ENCODE results near the gene IFT52. TPM values are rescaled to one million over a fixed set of nuclear protein-coding genes. Genes with fewer than 3 reads are reported as not detected.

The IFT52 gene
- polyA plus RNA-seq, 3 donors: 17.6 to 28.1 (median 24.1) TPM

- H3K9ac ChIP-seq (ENCODE audit: insufficient read depth, low read length, poor library complexity, severe bottlenecking): no peak overlapping the region
- intact Hi-C loops (cut with micrococcal nuclease): no loop called here
- Mint-ChIP-seq H3K4me1 (peaks cover 1% of the 10 kb centered on the region), H3K27ac (peak overlapping the region in 1 of 7 donors; percentile 2), H3K9me3 (peaks cover 0 to 1% (median 0%) of the 10 kb centered on the region in 7 donors), H3K27me3 (ENCODE audit: low read depth in 3 of 3) (no peaks in the 10 kb centered on the region), H3K36me3 (peaks cover 29 to 53% of the 10 kb centered on the region in 2 donors), H3K4me3 (no peak overlapping the region)
- no peak for TF ChIP-seq CTCF (IDR thresholded peaks at IDR 0.05)
- no peak overlapping the region for H3K27ac ChIP-seq (ENCODE audit: low read depth in 1 of 2, low read length in 2 of 2)
- 93% methylated on average over 13 of the region's 13 CpGs for whole genome bisulfite sequencing (ENCODE audit: insufficient coverage)
- H4K20me1 ChIP-seq (ENCODE audit: insufficient read depth, low read length): no peaks in the 10 kb centered on the region
- no peak overlapping the region for H2AFZ ChIP-seq (ENCODE audit: insufficient read depth, low read depth, low read length, poor library complexity, severe bottlenecking)
- no peak overlapping the region for H3K4me3 ChIP-seq (replicated peaks in 1 of 3; ENCODE audit: low read depth in 2 of 3, low read length in 3 of 3)
- H3K9me3 ChIP-seq (replicated peaks in 1 of 2; ENCODE audit: control insufficient read depth in 1 of 2, insufficient read depth in 1 of 2, low read length in 2 of 2): no peaks in the 10 kb centered on the region
- DNase-seq: no peak
- no peaks in the 10 kb centered on the region for H3K27me3 ChIP-seq (ENCODE audit: control insufficient read depth in 2 of 2, insufficient read depth in 2 of 2, low read length in 2 of 2)
- H3K4me2 ChIP-seq (replicated peaks; ENCODE audit: extremely low read depth, low read length, poor library complexity, severe bottlenecking): no peak overlapping the region
- no peaks in the 10 kb centered on the region for H3K4me1 ChIP-seq (ENCODE audit: control insufficient read depth in 1 of 2, insufficient read depth in 2 of 2, low read length in 2 of 2)
- H3K36me3 ChIP-seq (replicated peaks in 1 of 2; ENCODE audit: control insufficient read depth in 1 of 2, insufficient read depth in 2 of 2, low read length in 2 of 2): peaks cover 3 to 17% of the 10 kb centered on the region in 2 donors
- no peaks in the 10 kb centered on the region for H3K79me2 ChIP-seq (ENCODE audit: insufficient read depth, low read length)
Measured at GRCh38 chr20:43686820-43687219, 96.1 kb downstream of the IFT52 start.

GRCh38 chr20:43689165-43689564 is 98.4 kb downstream of the IFT52 start:
- no peak overlapping the region for H2AFZ ChIP-seq (ENCODE audit: insufficient read depth, low read depth, low read length, poor library complexity, severe bottlenecking)
- H3K4me2 ChIP-seq (replicated peaks; ENCODE audit: extremely low read depth, low read length, poor library complexity, severe bottlenecking): no peak overlapping the region
- H3K9me3 Mint-ChIP-seq: no peaks in the 10 kb centered on the region
- peaks cover 17 to 45% of the 10 kb centered on the region in 2 donors for H3K36me3 Mint-ChIP-seq
- intact Hi-C loops (cut with micrococcal nuclease): no loop called here
- peaks cover 6 to 28% of the 10 kb centered on the region in 2 donors for H3K36me3 ChIP-seq (replicated peaks in 1 of 2; ENCODE audit: control insufficient read depth in 1 of 2, insufficient read depth in 2 of 2, low read length in 2 of 2)
- 90% methylated on average over 2 of the region's 4 CpGs for WGBS (ENCODE audit: insufficient coverage)
- no peaks in the 10 kb centered on the region for H4K20me1 ChIP-seq (ENCODE audit: insufficient read depth, low read length)
- no peak for TF ChIP-seq CTCF (IDR thresholded peaks at IDR 0.05)
- H3K27me3 ChIP-seq (ENCODE audit: control insufficient read depth in 2 of 2, insufficient read depth in 2 of 2, low read length in 2 of 2): no peaks in the 10 kb centered on the region
- no peaks in the 10 kb centered on the region for H3K27me3 Mint-ChIP-seq (ENCODE audit: low read depth in 3 of 3)
- H3K9me3 ChIP-seq (replicated peaks in 1 of 2; ENCODE audit: control insufficient read depth in 1 of 2, insufficient read depth in 1 of 2, low read length in 2 of 2): no peaks in the 10 kb centered on the region
- no peaks in the 10 kb centered on the region for H3K4me1 Mint-ChIP-seq
- no peak overlapping the region for H3K4me3 Mint-ChIP-seq
- H3K4me3 ChIP-seq (replicated peaks in 1 of 3; ENCODE audit: low read depth in 2 of 3, low read length in 3 of 3): no peak overlapping the region
- no peak overlapping the region for H3K9ac ChIP-seq (ENCODE audit: insufficient read depth, low read length, poor library complexity, severe bottlenecking)
- no peaks in the 10 kb centered on the region for H3K79me2 ChIP-seq (ENCODE audit: insufficient read depth, low read length)
- no peak overlapping the region for H3K27ac Mint-ChIP-seq
- H3K27ac ChIP-seq (ENCODE audit: low read depth in 1 of 2, low read length in 2 of 2): no peak overlapping the region
- DNase-seq: no peak
- no peaks in the 10 kb centered on the region for H3K4me1 ChIP-seq (ENCODE audit: control insufficient read depth in 1 of 2, insufficient read depth in 2 of 2, low read length in 2 of 2)

Data from CD14-positive monocyte (primary cell).